ENCODE results near the gene MRAS.

MRAS gene

DNA sequence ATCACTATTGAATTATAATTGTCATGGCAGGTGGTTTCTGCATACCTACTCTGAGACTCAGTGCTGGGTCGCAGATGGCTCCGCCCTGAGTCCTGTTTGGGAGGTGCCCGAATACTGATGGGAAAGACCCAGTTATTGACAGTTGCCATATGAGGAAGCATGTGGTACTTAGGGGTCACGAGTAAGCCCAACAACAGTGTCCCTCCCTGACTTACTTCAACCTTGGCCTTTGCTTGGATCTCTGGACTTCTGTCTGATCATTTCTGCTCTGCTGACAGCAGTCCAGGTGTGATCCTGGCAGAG lies 16.8 kb downstream of the MRAS start:
- H3K27ac ChIP-seq: no peak overlapping the region
- H3K4me1 ChIP-seq (ENCODE audit: low read depth, poor library complexity, severe bottlenecking): peaks cover 11% of the 10 kb centered on the region
- H3K4me2 ChIP-seq: no peak overlapping the region
- H2AFZ ChIP-seq (ENCODE audit: low read depth): no peak overlapping the region
- no peaks in the 10 kb centered on the region for H3K79me2 ChIP-seq (ENCODE audit: insufficient read depth, low read depth)
- H3K4me3 ChIP-seq (IDR thresholded peaks at IDR 0.05; ENCODE audit: insufficient read depth, low read depth, low read length): no peak overlapping the region
- no peaks in the 10 kb centered on the region for H3K36me3 ChIP-seq (ENCODE audit: insufficient read depth)
- TF ChIP-seq CTCF (conservative IDR thresholded peaks at IDR 0.05; ENCODE audit: low read depth, low read length): no peak
- H4K20me1 ChIP-seq (ENCODE audit: insufficient read depth): no peaks in the 10 kb centered on the region
- H3K27me3 ChIP-seq (ENCODE audit: insufficient read depth, low read depth): no peaks in the 10 kb centered on the region
- H3K9ac ChIP-seq: no peak overlapping the region

- H3K9ac ChIP-seq: no peak overlapping the region
- no peak overlapping the region for H3K4me2 ChIP-seq
- no peak overlapping the region for H3K27ac ChIP-seq
- H3K27me3 ChIP-seq (ENCODE audit: insufficient read depth, low read depth): no peaks in the 10 kb centered on the region
- no peak overlapping the region for H2AFZ ChIP-seq (ENCODE audit: low read depth)
- no peaks in the 10 kb centered on the region for H4K20me1 ChIP-seq (ENCODE audit: insufficient read depth)
- no peaks in the 10 kb centered on the region for H3K79me2 ChIP-seq (ENCODE audit: insufficient read depth, low read depth)
- H3K36me3 ChIP-seq (ENCODE audit: insufficient read depth): no peaks in the 10 kb centered on the region
- H3K4me1 ChIP-seq (ENCODE audit: low read depth, poor library complexity, severe bottlenecking): peaks cover 21% of the 10 kb centered on the region
- TF ChIP-seq CTCF (conservative IDR thresholded peaks at IDR 0.05; ENCODE audit: low read depth, low read length): no peak
- H3K4me3 ChIP-seq (IDR thresholded peaks at IDR 0.05; ENCODE audit: insufficient read depth, low read depth, low read length): no peak overlapping the region
Observed at GRCh38 chr3:138366006-138366759, 17.8 kb downstream of the MRAS start.

GRCh38 chr3:138367326-138367850 lies 19.0 kb downstream of the MRAS start:
- Histone ChIP-seq H3K36me3 (ENCODE audit: insufficient read depth) (no peaks in the 10 kb centered on the region), H3K27ac (no peak overlapping the region)
- TF ChIP-seq CTCF (conservative IDR thresholded peaks at IDR 0.05; ENCODE audit: low read depth, low read length): no peak

GRCh38 chr3:138367911-138368310 lies 19.5 kb downstream of the MRAS start:
- Histone ChIP-seq H3K27me3 (ENCODE audit: insufficient read depth, low read depth) (no peaks in the 10 kb centered on the region), H3K27ac (no peak overlapping the region), H2AFZ (ENCODE audit: low read depth) (no peak overlapping the region), H3K79me2 (ENCODE audit: insufficient read depth, low read depth) (no peaks in the 10 kb centered on the region), H4K20me1 (ENCODE audit: insufficient read depth) (no peaks in the 10 kb centered on the region), H3K4me1 (ENCODE audit: low read depth, poor library complexity, severe bottlenecking) (peaks cover 36% of the 10 kb centered on the region), H3K4me2 (no peak overlapping the region), H3K4me3 (IDR thresholded peaks at IDR 0.05; ENCODE audit: insufficient read depth, low read depth, low read length) (no peak overlapping the region), H3K9ac (no peak overlapping the region), H3K36me3 (ENCODE audit: insufficient read depth) (no peaks in the 10 kb centered on the region)
- TF ChIP-seq CTCF (conservative IDR thresholded peaks at IDR 0.05; ENCODE audit: low read depth, low read length): no peak

More at GRCh38 chr3:138367326-138367850, 19.0 kb downstream of the MRAS start:
- no peaks in the 10 kb centered on the region for H3K27me3 ChIP-seq (ENCODE audit: insufficient read depth, low read depth)
- no peak overlapping the region for H2AFZ ChIP-seq (ENCODE audit: low read depth)
- H3K4me1 ChIP-seq (ENCODE audit: low read depth, poor library complexity, severe bottlenecking): peaks cover 33% of the 10 kb centered on the region
- no peaks in the 10 kb centered on the region for H3K79me2 ChIP-seq (ENCODE audit: insufficient read depth, low read depth)
- no peak overlapping the region for H3K9ac ChIP-seq
- H3K4me3 ChIP-seq (IDR thresholded peaks at IDR 0.05; ENCODE audit: insufficient read depth, low read depth, low read length): no peak overlapping the region
- no peaks in the 10 kb centered on the region for H4K20me1 ChIP-seq (ENCODE audit: insufficient read depth)
- no peak overlapping the region for H3K4me2 ChIP-seq

All from KMS-11 (cell line).